Fibroblast of the aortic adventitia (primary cell): ENCODE data around the gene DISC1. TPM values are rescaled to one million over a fixed set of nuclear protein-coding genes. Genes with fewer than 3 reads are reported as not detected.

ENCODE experiments used
- DNase-seq: peaks from one replicate; pipeline ENCODE4 v3.0.0-alpha.2; 2010; ENCODE audit warnings: low read depth
- H3K4me3 ChIP-seq: 2 replicates; pipeline ENCODE4 v1.5.1; 2011; ENCODE audit warnings: low read depth, mild to moderate bottlenecking, control low read depth, low read length, moderate library complexity
- total RNA-seq: library from RNA; depleted of rRNA; stranded (reverse); fragments of >200 nt; gene quantifications from 2 replicates; pipeline ENCODE4 v1.2.3, GENCODE V29; 2012; ENCODE audit warnings: low replicate concordance
- TF ChIP-seq, protein P1 (sequence below): IDR thresholded peaks from 2 replicates; pipeline ENCODE4 v1.5.1; 2011; ENCODE audit warnings: mild to moderate bottlenecking, low read length, control low read depth, inconsistent platforms; ENCODE audit not compliant: insufficient read depth

Gene DISC1
- total RNA-seq, 1 donor = 4.7 TPM

GRCh38 chr1:231931846-231932454, 305.4 kb downstream of the DISC1 start:
- no peak overlapping the region for H3K4me3 ChIP-seq
- TF ChIP-seq, protein P1, sequence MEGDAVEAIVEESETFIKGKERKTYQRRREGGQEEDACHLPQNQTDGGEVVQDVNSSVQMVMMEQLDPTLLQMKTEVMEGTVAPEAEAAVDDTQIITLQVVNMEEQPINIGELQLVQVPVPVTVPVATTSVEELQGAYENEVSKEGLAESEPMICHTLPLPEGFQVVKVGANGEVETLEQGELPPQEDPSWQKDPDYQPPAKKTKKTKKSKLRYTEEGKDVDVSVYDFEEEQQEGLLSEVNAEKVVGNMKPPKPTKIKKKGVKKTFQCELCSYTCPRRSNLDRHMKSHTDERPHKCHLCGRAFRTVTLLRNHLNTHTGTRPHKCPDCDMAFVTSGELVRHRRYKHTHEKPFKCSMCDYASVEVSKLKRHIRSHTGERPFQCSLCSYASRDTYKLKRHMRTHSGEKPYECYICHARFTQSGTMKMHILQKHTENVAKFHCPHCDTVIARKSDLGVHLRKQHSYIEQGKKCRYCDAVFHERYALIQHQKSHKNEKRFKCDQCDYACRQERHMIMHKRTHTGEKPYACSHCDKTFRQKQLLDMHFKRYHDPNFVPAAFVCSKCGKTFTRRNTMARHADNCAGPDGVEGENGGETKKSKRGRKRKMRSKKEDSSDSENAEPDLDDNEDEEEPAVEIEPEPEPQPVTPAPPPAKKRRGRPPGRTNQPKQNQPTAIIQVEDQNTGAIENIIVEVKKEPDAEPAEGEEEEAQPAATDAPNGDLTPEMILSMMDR = peak; percentile 52
- no peak for DNase-seq

DNA sequence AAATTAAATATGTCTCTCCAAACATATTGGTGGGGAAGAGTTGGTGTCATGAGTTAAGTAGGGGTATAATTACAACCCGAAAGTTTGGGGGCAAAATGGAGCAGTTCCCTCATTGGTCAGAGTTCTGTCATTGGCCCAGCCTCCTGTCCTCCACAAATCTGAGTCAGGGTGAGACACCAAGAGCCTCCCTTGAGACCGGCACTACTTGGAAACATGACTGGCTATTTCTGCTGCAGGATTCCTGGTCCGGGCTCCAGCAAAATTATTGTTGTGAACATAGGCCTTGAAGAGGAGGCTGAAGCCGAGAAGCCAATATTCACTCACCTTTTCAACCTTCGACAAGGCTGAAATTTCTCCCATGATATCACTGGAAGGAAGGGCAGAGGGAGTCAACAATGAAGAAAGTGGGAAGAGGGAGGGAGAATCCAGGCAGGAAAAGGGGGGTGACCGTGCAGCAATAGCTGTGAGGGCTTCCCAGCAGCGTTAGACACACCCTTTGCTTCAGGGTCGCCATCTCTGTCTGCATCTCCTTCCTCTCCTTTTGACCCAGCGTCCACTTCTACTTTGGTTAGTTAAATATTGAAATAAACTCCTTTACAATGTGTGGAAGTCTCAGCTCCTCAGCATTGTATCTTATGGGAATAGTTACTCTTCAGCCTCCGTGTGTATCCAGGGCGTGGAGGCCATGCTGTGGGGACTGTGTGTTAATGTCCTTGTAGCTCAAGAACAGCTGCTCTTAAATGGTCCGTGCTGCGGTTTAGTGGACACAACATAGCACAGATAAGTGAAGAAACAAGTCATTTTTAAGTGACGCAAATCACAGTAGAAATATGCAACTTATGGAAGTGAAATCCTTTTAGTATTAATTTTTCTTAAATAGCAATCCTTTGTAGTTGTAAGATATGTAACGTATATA, 307.4 kb downstream of the DISC1 start:
- H3K4me3 ChIP-seq = no peak overlapping the region
- TF ChIP-seq, protein P1 = no peak
- no peak for DNase-seq

GRCh38 chr1:231934797-231935196, 308.2 kb downstream of the DISC1 start:
- no peak overlapping the region for H3K4me3 ChIP-seq
- TF ChIP-seq, protein P1 = no peak
- peak; percentile 63 for DNase-seq

DNA sequence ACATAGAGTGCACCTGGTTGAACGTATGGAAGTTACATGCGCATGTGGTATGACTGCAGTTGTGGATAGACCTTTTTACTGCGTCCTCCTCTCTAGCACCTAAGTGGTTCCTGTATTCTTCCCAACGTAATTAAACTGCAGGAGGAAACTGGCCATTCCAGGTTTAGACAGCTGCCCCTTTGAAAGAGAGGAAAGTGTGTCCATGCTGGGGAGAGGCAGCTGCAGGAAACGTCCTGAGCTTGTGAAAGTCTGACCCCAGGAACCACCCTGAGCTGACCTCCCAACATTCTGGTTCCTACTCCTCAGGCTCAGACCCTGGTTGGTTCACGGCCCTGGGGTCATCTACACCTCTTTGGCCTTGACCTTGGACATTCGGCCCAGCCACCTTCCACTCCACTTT, 309.3 kb downstream of the DISC1 start:
- no peak overlapping the region for H3K4me3 ChIP-seq
- TF ChIP-seq, protein P1 = no peak
- DNase-seq = no peak

DNA sequence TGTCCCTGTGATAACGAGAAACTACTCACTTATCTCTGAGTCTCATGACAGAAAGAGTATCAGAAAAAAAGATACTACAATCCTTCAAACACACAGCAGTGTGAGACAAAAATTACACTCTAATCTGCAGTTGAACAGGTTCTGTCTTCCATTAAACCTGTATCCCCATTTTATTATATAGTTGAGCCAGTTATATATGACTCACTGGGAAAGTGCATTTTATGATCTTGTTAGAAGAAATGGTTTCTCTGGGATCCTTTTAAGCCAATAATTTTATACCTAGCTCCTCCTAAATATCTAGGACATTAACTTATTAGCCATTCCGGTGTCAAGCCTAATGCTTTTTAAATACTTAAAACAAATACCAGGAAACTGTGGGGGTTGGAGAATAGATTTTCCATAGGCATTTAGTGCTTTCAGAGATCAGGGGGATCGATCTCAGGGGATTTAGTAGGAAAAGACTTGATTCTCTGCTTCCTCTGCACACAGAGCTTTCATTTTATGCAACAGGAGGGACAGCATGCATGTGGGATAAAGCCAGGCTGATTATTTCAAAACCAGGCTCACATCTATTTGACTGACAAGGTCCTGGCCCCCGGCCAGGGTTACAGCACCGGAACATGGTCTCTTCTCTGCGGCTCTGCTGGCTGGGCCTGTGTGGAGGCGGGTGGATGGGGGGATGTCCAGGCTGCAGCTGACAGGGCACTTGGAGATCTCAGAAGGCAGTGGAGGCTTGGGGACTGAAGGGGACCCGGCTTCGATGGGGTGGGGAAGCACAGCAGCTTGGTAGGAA, 310.6 kb downstream of the DISC1 start:
- TF ChIP-seq, protein P1 = no peak

GRCh38 chr1:231938211-231938610, 311.6 kb downstream of the DISC1 start:
- TF ChIP-seq, protein P1 = no peak
- H3K4me3 ChIP-seq = no peak overlapping the region
- no peak for DNase-seq

More for the DNA sequence above, 310.6 kb downstream of the DISC1 start:
- DNase-seq = no peak
- no peak overlapping the region for H3K4me3 ChIP-seq
